Measurements from ENCODE around the gene FAM204A.

Gene FAM204A

GRCh38 chr10:118277871-118278270 is 64.3 kb downstream of the FAM204A start:
- DNase-seq: no peak

DNA sequence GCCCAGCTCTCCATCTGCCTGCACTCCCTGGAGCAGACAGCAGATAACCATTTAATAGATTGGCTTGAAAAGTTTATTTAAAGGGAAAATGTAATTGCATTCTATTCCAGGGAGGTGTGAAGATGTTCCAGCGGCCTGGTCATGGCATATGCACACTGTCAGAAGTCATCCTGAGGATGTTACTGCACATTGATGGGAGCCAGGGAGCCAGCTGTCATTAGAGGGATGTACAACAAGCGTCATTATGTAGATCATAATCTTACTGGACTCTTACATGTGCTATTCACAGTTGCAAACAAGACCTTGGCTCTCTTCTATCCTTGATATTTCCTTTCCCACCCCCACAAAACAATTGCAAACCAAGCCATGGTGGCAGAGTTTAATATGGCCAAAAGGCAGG is 65.4 kb downstream of the FAM204A start:
- DNase-seq: no peak

- no peak for DNase-seq
These were observed 65.9 kb downstream of the FAM204A start for GRCh38 chr10:118276204-118276603.

- DNase-seq: no peak
These were observed 68.5 kb downstream of the FAM204A start for GRCh38 chr10:118273662-118274061.

DNA sequence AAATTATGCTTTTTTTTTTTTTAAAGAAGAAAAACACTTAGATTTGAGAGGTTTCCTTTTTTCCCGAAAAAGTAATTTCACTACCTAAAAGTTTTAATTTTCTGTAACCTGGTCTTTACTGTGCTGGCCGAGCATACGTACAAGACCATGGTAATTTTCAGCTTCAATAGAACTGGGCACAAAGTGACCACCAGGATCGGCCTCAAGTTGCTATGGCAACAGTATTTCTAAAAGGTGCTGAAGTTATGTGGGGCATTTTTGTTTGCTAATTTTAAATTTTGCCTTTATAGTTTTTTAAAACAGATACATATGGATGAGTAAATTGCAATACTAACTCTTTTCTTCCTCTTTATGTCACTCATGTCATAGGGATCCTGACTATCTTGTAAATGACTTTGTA is 69.4 kb downstream of the FAM204A start:
- no peak for DNase-seq

DNA sequence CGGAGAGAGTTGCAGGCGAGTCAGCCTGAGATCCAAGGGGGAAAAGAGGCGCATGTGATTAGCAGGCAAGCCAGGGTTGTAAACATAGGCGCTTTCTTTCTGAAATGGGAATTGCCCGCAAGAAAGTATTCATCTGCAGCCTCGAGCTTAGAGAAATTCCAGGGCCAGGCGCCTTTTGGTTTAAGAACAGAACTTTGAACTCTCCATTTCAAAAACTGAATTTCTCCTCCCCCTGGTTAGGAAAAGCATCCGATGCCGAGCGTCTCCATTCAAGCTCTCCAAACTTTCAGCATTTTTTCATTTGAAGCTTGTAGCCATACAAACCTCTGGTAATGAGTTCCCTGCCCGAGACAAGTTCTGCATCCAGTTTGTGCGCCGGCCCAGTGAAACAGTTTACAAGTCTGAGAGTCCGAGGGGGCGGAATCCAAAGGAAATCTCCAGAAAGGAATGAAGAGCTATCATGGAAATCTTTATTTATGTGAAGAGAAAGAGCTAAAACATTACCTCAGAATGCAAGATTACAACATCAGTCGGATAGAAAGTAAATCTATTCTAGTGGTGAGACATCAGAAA is 69.9 kb downstream of the FAM204A start:
- DNase-seq: no peak

GRCh38 chr10:118271671-118272070 is 70.5 kb downstream of the FAM204A start:
- DNase-seq: no peak

GRCh38 chr10:118266098-118266748 is 75.9 kb downstream of the FAM204A start:
- no peak for DNase-seq

DNA sequence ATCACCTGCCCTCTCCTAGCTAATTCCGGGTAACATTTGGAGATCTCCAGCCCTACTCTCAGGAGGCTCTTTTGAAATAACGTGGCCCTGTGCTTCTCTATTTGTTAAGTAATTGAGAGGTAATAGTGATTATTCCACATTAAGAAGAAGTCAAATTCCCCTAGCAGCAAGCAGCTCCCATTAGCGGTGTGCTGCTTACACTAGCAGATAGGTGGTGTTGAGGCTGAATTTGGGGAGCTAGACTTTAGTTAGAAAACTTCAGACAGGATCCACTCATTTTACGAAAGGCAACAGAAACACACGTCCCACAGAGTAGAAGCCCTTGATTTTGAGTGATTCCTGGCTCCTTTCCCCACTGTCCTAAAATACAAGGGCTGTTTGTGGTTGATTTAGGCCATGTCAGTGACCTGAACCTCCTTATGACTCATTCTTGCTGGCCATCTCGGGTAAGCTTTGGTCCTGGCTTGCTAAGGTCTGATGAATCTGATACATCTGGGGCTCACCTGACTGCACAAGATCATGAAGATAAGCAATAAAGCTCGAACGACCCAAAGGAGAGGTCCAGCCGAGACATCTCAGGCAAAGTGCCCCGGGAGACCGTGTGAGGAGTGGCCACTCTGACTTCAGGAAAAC is 77.2 kb downstream of the FAM204A start:
- no peak for DNase-seq

GRCh38 chr10:118264252-118264651 is 77.9 kb downstream of the FAM204A start:
- no peak for DNase-seq

DNA sequence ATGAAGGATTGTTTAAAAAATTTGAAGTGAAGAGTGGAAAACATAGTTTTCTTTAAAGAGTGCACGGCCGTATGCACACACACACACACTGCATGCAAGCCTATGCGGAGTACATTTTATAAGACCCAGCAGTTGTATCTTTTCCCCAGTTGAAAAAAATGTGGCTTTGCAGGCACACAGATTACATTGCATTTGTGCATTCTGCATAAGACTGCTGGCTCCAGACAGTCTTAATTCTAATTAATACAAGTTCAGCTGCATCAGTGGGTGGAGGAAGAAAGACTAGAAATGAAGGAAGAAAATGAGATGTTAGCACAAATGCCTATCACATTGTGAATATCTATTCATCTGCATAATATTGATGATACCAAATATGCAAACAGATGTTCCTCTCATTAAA is 79.6 kb downstream of the FAM204A start:
- DNase-seq: no peak

DNA sequence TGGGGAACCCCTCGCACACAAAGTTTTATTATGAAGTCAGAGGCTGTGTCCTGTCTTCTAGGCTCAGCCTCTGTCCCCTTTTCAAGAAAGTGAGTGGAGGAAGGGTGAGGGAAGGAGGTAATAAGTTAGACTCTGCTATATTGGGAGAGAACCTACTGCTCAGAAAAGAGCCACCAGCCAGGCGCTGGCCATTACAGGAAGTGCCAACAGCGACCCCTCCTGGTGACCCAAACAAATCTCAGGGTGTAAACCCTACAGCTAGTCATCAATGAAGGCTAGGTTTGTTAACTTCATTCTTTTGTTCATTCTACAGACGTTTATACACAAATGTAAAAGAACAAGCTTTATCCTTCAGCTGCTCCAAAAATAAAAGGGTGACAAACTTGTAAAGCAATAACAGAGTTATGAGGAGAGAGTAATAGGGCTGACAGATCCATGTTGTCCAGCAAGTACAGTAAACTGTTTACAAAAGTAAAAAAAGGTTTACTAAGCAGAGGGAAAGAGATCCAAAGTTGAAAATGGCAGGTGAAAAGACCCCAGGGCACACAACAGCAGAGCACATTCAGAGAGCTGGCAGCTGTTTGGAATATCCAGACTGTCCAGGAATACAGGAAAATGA is 82.7 kb downstream of the FAM204A start:
- DNase-seq: no peak

GRCh38 chr10:118258285-118258684 is 83.8 kb downstream of the FAM204A start:
- no peak for DNase-seq

DNA sequence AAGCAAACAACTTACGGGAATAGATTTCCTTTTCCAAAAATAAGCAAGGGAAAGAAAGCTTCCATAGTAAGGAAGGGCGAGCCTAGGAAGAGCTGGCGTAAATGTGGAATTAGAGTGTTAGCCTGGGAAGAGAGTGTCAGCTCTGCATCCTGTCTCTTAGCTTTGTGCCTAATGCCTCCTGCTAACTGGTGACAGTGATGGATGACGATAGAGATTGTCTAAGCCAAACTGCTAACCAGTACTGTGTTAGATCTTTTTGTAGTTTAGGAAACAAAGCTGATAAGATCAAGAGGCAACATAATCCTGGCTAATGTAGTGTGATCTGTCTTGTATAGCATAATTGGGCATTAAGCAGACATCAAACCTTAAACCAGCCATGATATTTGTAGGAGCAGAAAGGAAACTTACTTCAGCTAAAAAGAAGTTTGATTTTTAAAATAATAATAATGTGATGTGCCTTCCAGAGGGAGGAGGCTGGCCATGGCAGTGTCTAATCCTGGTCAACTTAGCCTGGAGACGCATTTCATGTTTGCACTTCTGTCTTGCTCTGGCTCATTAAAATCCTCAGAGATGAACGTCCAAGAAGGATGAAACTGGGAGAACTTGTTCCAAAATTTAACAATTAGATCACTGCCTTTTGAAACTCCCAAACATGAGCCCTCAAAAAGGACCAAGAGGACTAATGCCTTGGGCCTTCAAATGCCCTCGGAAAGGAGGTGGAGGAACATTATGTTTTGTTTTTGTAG is 85.1 kb downstream of the FAM204A start:
- DNase-seq: no peak

GRCh38 chr10:118256209-118256608 is 85.9 kb downstream of the FAM204A start:
- no peak for DNase-seq

GRCh38 chr10:118255355-118255754 is 86.8 kb downstream of the FAM204A start:
- DNase-seq: no peak

DNA sequence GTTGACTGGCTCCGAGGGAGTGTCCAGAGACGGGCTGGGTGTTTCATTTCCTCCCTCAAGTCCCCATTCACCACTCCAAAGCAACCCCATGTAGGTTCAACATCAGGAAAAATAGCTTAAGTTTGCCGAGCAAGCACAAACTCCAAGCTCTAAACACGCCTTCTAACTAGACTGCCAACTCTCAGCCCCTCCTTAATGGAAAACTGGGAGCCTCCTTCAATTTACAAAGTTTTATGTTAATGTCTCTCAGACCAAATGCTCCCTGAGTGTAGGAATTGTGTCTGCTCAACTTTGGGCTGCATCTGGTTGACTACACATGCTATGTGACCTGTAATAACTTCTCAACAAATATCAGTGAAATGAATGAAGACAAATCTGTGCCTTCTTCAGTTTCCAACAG is 87.5 kb downstream of the FAM204A start:
- DNase-seq: no peak

- no peak for DNase-seq
These were observed 88.7 kb downstream of the FAM204A start for GRCh38 chr10:118253397-118253796.

DNA sequence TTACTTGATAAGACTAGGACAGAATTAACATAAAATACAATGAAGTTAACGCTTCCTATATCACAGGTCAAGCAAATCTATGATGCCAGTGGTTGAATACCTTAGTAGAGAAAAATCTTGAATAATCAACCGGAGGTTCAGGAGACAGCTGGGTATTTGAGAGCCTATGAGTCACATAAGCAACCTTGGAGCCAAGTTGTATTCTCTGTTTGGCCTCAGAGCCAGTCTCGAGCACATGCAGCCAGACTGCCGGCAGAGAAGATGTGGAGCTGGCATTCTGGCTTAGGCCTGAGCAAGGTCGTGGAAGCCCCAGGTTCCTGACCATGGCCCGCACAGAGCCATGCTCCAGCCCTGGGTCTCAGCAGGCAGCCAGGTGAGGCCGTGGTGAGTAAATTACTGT is 90.3 kb downstream of the FAM204A start:
- no peak for DNase-seq

GRCh38 chr10:118249714-118250113 is 92.4 kb downstream of the FAM204A start:
- DNase-seq: no peak
